CD14-positive monocyte (primary cell): ENCODE data around the gene CXCL3. TPM values are rescaled to one million over a fixed set of nuclear protein-coding genes. Genes with fewer than 3 reads are reported as not detected.

Experiments used
- DNase-seq, 3 donors: peaks; one replicate each; pipeline ENCODE4 v3.0.0-alpha.2; 2011 to 2022
- H2AFZ ChIP-seq: 2 replicates; pipeline ENCODE4 v1.6.0; 2012; ENCODE audit warnings: mild to moderate bottlenecking, low read depth, low read length, inconsistent platforms; ENCODE audit not compliant: insufficient read depth, poor library complexity, severe bottlenecking
- H3K27ac ChIP-seq, 2 donors: 1 replicate in 1 of 2; 2 replicates in 1 of 2; pipeline ENCODE4 v1.5.1; 2012 to 2013; ENCODE audit warnings: low read length in 2 of 2, control low read depth in 1 of 2, inconsistent platforms in 1 of 2, low read depth in 1 of 2, mild to moderate bottlenecking in 1 of 2
- H3K27me3 ChIP-seq, 2 donors: one replicate each; pipeline versions ENCODE4 v1.6.0 to v1.6.1; 2011 to 2013; ENCODE audit warnings: low read length in 2 of 2; ENCODE audit not compliant: control insufficient read depth in 2 of 2, insufficient read depth in 2 of 2
- H3K36me3 ChIP-seq, 2 donors: replicated peaks in 1 of 2; 1 replicate in 1 of 2; 2 replicates in 1 of 2; pipeline versions ENCODE4 v1.5.1 to v1.6.1; 2012 to 2013; ENCODE audit warnings: low read length in 2 of 2, control low read depth in 1 of 2, inconsistent platforms in 1 of 2, mild to moderate bottlenecking in 1 of 2; ENCODE audit not compliant: insufficient read depth in 2 of 2, control insufficient read depth in 1 of 2
- H3K4me1 ChIP-seq, 2 donors: 1 replicate in 1 of 2; 2 replicates in 1 of 2; pipeline versions ENCODE4 v1.5.1 to v1.6.1; 2012 to 2013; ENCODE audit warnings: low read length in 2 of 2, control low read depth in 1 of 2, inconsistent platforms in 1 of 2, mild to moderate bottlenecking in 1 of 2, moderate library complexity in 1 of 2; ENCODE audit not compliant: insufficient read depth in 2 of 2, control insufficient read depth in 1 of 2
- H3K4me2 ChIP-seq: replicated peaks from 2 replicates; pipeline ENCODE3; 2012; ENCODE audit warnings: low read length, moderate library complexity, mild to moderate bottlenecking; ENCODE audit not compliant: poor library complexity, severe bottlenecking; ENCODE audit errors: extremely low read depth
- H3K4me3 ChIP-seq, 3 experiments: fragments of 200-600 bp in 1 of 3; sonication (generic) in 1 of 3; replicated peaks in 1 of 3; 1 replicate in 2 of 3; 2 replicates in 1 of 3; pipeline ENCODE4 v1.5.1; 2011 to 2013; ENCODE audit warnings: low read length in 3 of 3, mild to moderate bottlenecking in 3 of 3, control low read depth in 2 of 3, low read depth in 2 of 3, inconsistent platforms in 1 of 3, moderate library complexity in 1 of 3
- H3K79me2 ChIP-seq: 2 replicates; pipeline ENCODE4 v1.6.0; 2012; ENCODE audit warnings: mild to moderate bottlenecking, control low read depth, inconsistent platforms, low read length, moderate library complexity; ENCODE audit not compliant: insufficient read depth
- H3K9ac ChIP-seq: 2 replicates; pipeline ENCODE4 v1.6.0; 2017; ENCODE audit warnings: low read length, mild to moderate bottlenecking; ENCODE audit not compliant: insufficient read depth, poor library complexity, severe bottlenecking
- H3K9me3 ChIP-seq, 2 donors: replicated peaks in 1 of 2; 1 replicate in 1 of 2; 2 replicates in 1 of 2; pipeline versions ENCODE4 v1.5.1 to v1.6.1; 2012 to 2013; ENCODE audit warnings: low read length in 2 of 2, control low read depth in 1 of 2; ENCODE audit not compliant: control insufficient read depth in 1 of 2, insufficient read depth in 1 of 2
- H4K20me1 ChIP-seq: 2 replicates; pipeline ENCODE4 v1.6.0; 2012; ENCODE audit warnings: mild to moderate bottlenecking, low read length, control low read depth, moderate library complexity; ENCODE audit not compliant: insufficient read depth
- H3K27ac Mint-ChIP-seq, 7 donors: one replicate each; pipeline ENCODE4 v1.8.0; 2020; ENCODE audit warnings: mild to moderate bottlenecking in 7 of 7, mixed read lengths in 7 of 7, moderate library complexity in 6 of 7, inconsistent platforms in 2 of 7
- H3K27me3 Mint-ChIP-seq, 3 donors: one replicate each; pipeline ENCODE4 v1.8.0; 2021 to 2022; ENCODE audit warnings: low read depth in 3 of 3, mild to moderate bottlenecking in 3 of 3, mixed read lengths in 3 of 3, moderate library complexity in 3 of 3, inconsistent platforms in 1 of 3
- H3K36me3 Mint-ChIP-seq, 2 donors: one replicate each; pipeline ENCODE4 v1.8.0; 2020; ENCODE audit warnings: mixed read lengths in 2 of 2, inconsistent platforms in 1 of 2, mild to moderate bottlenecking in 1 of 2
- H3K4me1 Mint-ChIP-seq: one replicate; pipeline ENCODE4 v1.8.0; 2020; ENCODE audit warnings: mild to moderate bottlenecking, mixed read lengths
- H3K4me3 Mint-ChIP-seq, 2 donors: one replicate each; pipeline ENCODE4 v1.8.0; 2020; ENCODE audit warnings: mild to moderate bottlenecking in 2 of 2, mixed read lengths in 2 of 2, moderate library complexity in 1 of 2
- H3K9me3 Mint-ChIP-seq, 7 donors: one replicate each; pipeline ENCODE4 v1.8.0; 2020 to 2022; ENCODE audit warnings: mixed read lengths in 7 of 7, mild to moderate bottlenecking in 6 of 7, moderate library complexity in 6 of 7, inconsistent platforms in 2 of 7
- WGBS: methylation state at CpG from one replicate; pipeline ENCODE4 v1.1.5; 2013; ENCODE audit warnings: missing lambda C conversion rate; ENCODE audit not compliant: insufficient coverage; 5-methylcytosine and 5-hydroxymethylcytosine counted together
- intact Hi-C, 2 donors: fragments of 100-400 bp; cut with micrococcal nuclease; formaldehyde crosslinking; loops; one replicate each; pipeline versions ENCODE4 v1.15.0 to v1.15.1; 2023
- polyA plus RNA-seq, 3 donors: library from polyadenylated mRNA; depleted of rRNA in 1 of 3; unstranded in 2 of 3; stranded (reverse) in 1 of 3; fragments of 300-500 nt in 2 of 3; fragments of >200 nt in 1 of 3; fragmentation: Illumina TruSeq in 2 of 3; gene quantifications; 1 replicate in 2 of 3; 2 replicates in 1 of 3; pipeline ENCODE4 v1.2.3, GENCODE V29; 2012 to 2021
- TF ChIP-seq, protein P1 (sequence below): fragments of 200-600 bp; IDR thresholded peaks from one replicate; pipeline ENCODE4 v1.8.0; 2022; ENCODE audit warnings: antibody characterized with exemption, mild to moderate bottlenecking

The CXCL3 gene
- polyA plus RNA-seq, 3 donors: 2.5 to 4.4 (median 3.7) TPM

GRCh38 chr4:74005528-74005927 lies 33.0 kb downstream of the CXCL3 start:
- H3K79me2 ChIP-seq: no peaks in the 10 kb centered on the region
- no peaks in the 10 kb centered on the region for H3K9me3 ChIP-seq
- H3K9me3 Mint-ChIP-seq: peaks cover 0 to 2% (median 0%) of the 10 kb centered on the region in 7 donors
- no CpG with 5 or more reads among the region's 3 CpGs for WGBS
- H4K20me1 ChIP-seq: no peaks in the 10 kb centered on the region
- H3K9ac ChIP-seq: no peak overlapping the region
- no peak overlapping the region for H3K4me3 ChIP-seq
- H3K4me3 Mint-ChIP-seq: no peak overlapping the region
- H3K36me3 ChIP-seq: no peaks in the 10 kb centered on the region
- DNase-seq: no peak
- no peaks in the 10 kb centered on the region for H3K36me3 Mint-ChIP-seq
- TF ChIP-seq, protein P1, sequence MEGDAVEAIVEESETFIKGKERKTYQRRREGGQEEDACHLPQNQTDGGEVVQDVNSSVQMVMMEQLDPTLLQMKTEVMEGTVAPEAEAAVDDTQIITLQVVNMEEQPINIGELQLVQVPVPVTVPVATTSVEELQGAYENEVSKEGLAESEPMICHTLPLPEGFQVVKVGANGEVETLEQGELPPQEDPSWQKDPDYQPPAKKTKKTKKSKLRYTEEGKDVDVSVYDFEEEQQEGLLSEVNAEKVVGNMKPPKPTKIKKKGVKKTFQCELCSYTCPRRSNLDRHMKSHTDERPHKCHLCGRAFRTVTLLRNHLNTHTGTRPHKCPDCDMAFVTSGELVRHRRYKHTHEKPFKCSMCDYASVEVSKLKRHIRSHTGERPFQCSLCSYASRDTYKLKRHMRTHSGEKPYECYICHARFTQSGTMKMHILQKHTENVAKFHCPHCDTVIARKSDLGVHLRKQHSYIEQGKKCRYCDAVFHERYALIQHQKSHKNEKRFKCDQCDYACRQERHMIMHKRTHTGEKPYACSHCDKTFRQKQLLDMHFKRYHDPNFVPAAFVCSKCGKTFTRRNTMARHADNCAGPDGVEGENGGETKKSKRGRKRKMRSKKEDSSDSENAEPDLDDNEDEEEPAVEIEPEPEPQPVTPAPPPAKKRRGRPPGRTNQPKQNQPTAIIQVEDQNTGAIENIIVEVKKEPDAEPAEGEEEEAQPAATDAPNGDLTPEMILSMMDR: no peak
- no peak overlapping the region for H2AFZ ChIP-seq
- no peak overlapping the region for H3K27ac ChIP-seq
- H3K27me3 Mint-ChIP-seq: peaks cover 0 to 2% (median 2%) of the 10 kb centered on the region in 3 donors
- H3K4me1 ChIP-seq: no peaks in the 10 kb centered on the region
- no peak overlapping the region for H3K27ac Mint-ChIP-seq
- H3K27me3 ChIP-seq: no peaks in the 10 kb centered on the region
- no peak overlapping the region for H3K4me2 ChIP-seq
- H3K4me1 Mint-ChIP-seq: no peaks in the 10 kb centered on the region
- intact Hi-C loops: no loop called here

DNA sequence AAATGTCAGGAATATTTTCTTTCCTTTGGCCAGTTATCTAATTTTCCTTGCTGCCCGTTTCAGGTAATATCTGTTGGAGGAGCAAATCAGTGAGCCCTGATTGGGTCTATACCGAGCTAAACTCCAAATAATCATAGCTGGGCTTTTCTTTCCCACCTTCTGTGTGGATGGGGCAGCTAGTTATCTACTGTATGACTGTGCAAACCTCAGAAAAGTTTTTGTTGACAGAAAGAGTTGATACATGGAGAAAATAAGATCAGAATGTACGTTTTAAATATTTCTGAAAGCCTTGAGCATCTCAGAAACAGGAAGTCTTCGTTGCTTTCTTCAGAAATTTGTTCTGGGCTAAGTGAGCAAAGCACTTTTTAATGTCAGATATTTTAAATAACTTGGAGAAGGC lies 33.8 kb downstream of the CXCL3 start:
- no CpG with 5 or more reads among the region's 4 CpGs for WGBS
- Histone ChIP-seq H3K36me3 (no peaks in the 10 kb centered on the region), H4K20me1 (no peaks in the 10 kb centered on the region), H2AFZ (no peak overlapping the region), H3K4me2 (no peak overlapping the region), H3K4me3 (no peak overlapping the region), H3K9ac (no peak overlapping the region), H3K9me3 (no peaks in the 10 kb centered on the region), H3K27ac (no peak overlapping the region), H3K79me2 (no peaks in the 10 kb centered on the region), H3K4me1 (no peaks in the 10 kb centered on the region), H3K27me3 (no peaks in the 10 kb centered on the region)
- intact Hi-C loops: no loop called here
- no peak for DNase-seq
- TF ChIP-seq, protein P1: no peak
- Mint-ChIP-seq H3K36me3 (no peaks in the 10 kb centered on the region), H3K9me3 (no peaks in the 10 kb centered on the region), H3K27ac (no peak overlapping the region), H3K4me3 (no peak overlapping the region), H3K4me1 (no peaks in the 10 kb centered on the region), H3K27me3 (peaks cover 0 to 5% (median 2%) of the 10 kb centered on the region in 3 donors)
